Mesodermal cell (in vitro differentiated cells): Measurements from ENCODE around the gene CCDC185.

Experiments used
- H3K27ac ChIP-seq: 2 replicates; pipeline ENCODE4 v1.7.0; 2013; ENCODE audit warnings: mild to moderate bottlenecking, low read depth, low read length, moderate library complexity; ENCODE audit not compliant: severe bottlenecking
- H3K36me3 ChIP-seq: 2 replicates; pipeline ENCODE4 v1.7.1; 2013; ENCODE audit warnings: mild to moderate bottlenecking, low read length, moderate library complexity; ENCODE audit not compliant: control insufficient read depth, insufficient read depth
- H3K4me1 ChIP-seq: one replicate; pipeline ENCODE4 v1.7.1; 2013; ENCODE audit warnings: mild to moderate bottlenecking, low read length; ENCODE audit not compliant: insufficient read depth, control insufficient read depth, poor library complexity, severe bottlenecking
- H3K4me3 ChIP-seq: 2 replicates; pipeline ENCODE4 v1.7.0; 2013; ENCODE audit warnings: low read length, control low read depth, mild to moderate bottlenecking; ENCODE audit not compliant: insufficient read depth, poor library complexity, severe bottlenecking; ENCODE audit errors: extremely low read depth
- H3K9me3 ChIP-seq: 2 replicates; pipeline ENCODE4 v1.7.1; 2013; ENCODE audit warnings: mild to moderate bottlenecking, low read length, moderate library complexity; ENCODE audit not compliant: control insufficient read depth
- WGBS, 2 experiments: methylation state at CpG; one replicate each; pipeline ENCODE4 v1.1.5; 2013; ENCODE audit warnings: missing lambda C conversion rate in 2 of 2; ENCODE audit not compliant: insufficient coverage in 2 of 2; 5-methylcytosine and 5-hydroxymethylcytosine counted together

Gene CCDC185

GRCh38 chr1:223353939-223354338 is 39.3 kb upstream of the CCDC185 start:
- Histone ChIP-seq H3K4me3 (no peak overlapping the region), H3K27ac (no peak overlapping the region), H3K9me3 (no peaks in the 10 kb centered on the region), H3K4me1 (no peaks in the 10 kb centered on the region), H3K36me3 (no peaks in the 10 kb centered on the region)
- 89% methylated on average over 3 of the region's 6 CpGs; no CpG with 5 or more reads in 1 of the 2 experiments for WGBS, 2 experiments

- WGBS, 2 experiments: 100% methylated on average over 2 of the region's 2 CpGs; no CpG with 5 or more reads in 1 of the 2 experiments
- no peaks in the 10 kb centered on the region for H3K9me3 ChIP-seq
- no peaks in the 10 kb centered on the region for H3K36me3 ChIP-seq
- H3K4me1 ChIP-seq: no peaks in the 10 kb centered on the region
- no peak overlapping the region for H3K27ac ChIP-seq
- no peak overlapping the region for H3K4me3 ChIP-seq
Observed at GRCh38 chr1:223355699-223356098, 37.5 kb upstream of the CCDC185 start.

- Histone ChIP-seq H3K27ac (no peak overlapping the region), H3K4me1 (no peaks in the 10 kb centered on the region), H3K36me3 (no peaks in the 10 kb centered on the region), H3K9me3 (no peaks in the 10 kb centered on the region), H3K4me3 (no peak overlapping the region)
- WGBS, 2 experiments: 64 to 68% methylated on average over 2 of the region's 3 CpGs
Observed at GRCh38 chr1:223358826-223359225, 34.4 kb upstream of the CCDC185 start.

GRCh38 chr1:223363057-223363855 is 30.0 kb upstream of the CCDC185 start:
- H3K9me3 ChIP-seq: no peaks in the 10 kb centered on the region
- no peaks in the 10 kb centered on the region for H3K36me3 ChIP-seq
- peak overlapping the region; percentile 37 for H3K4me3 ChIP-seq
- no peaks in the 10 kb centered on the region for H3K4me1 ChIP-seq
- H3K27ac ChIP-seq: peak overlapping the region; percentile 5
- 1% methylated on average over 29 to 43 of the region's 44 CpGs for WGBS, 2 experiments

GRCh38 chr1:223363856-223364684 is 29.1 kb upstream of the CCDC185 start, which contains the start of gene SUSD4:
Gene SUSD4 (minus strand): TSS chr1:223364176. CDS start chr1:223363425, 751 bp downstream.
- H3K36me3 ChIP-seq: no peaks in the 10 kb centered on the region
- H3K4me1 ChIP-seq: no peaks in the 10 kb centered on the region
- peak within 1 kb of the TSS; percentile 37 for H3K4me3 ChIP-seq
- WGBS, 2 experiments: 0 to 1% methylated on average over 36 to 50 of the region's 111 CpGs
- peak within 1 kb of the TSS; percentile 5 for H3K27ac ChIP-seq
- no peaks in the 10 kb centered on the region for H3K9me3 ChIP-seq

GRCh38 chr1:223364685-223365382 is 28.4 kb upstream of the CCDC185 start:
- Histone ChIP-seq H3K36me3 (no peaks in the 10 kb centered on the region), H3K9me3 (no peaks in the 10 kb centered on the region), H3K27ac (no peak overlapping the region), H3K4me3 (peak overlapping the region; percentile 16), H3K4me1 (no peaks in the 10 kb centered on the region)
- 1 to 2% methylated on average over 27 to 28 of the region's 55 CpGs for WGBS, 2 experiments

- Histone ChIP-seq H3K4me1 (no peaks in the 10 kb centered on the region), H3K4me3 (no peak overlapping the region), H3K27ac (no peak overlapping the region), H3K36me3 (no peaks in the 10 kb centered on the region), H3K9me3 (peaks cover 7% of the 10 kb centered on the region)
- no CpG with 5 or more reads among the region's 4 CpGs for WGBS, 2 experiments
Observed at GRCh38 chr1:223374064-223374610, 19.1 kb upstream of the CCDC185 start.

- Histone ChIP-seq H3K4me3 (no peak overlapping the region), H3K4me1 (no peaks in the 10 kb centered on the region), H3K9me3 (peaks cover 7% of the 10 kb centered on the region), H3K27ac (no peak overlapping the region), H3K36me3 (no peaks in the 10 kb centered on the region)
Observed at GRCh38 chr1:223378754-223379153, 14.5 kb upstream of the CCDC185 start.

GRCh38 chr1:223386013-223386412 is 7.2 kb upstream of the CCDC185 start:
- H3K4me1 ChIP-seq: no peaks in the 10 kb centered on the region
- H3K27ac ChIP-seq: no peak overlapping the region
- WGBS, 2 experiments: no CpG with 5 or more reads among the region's 2 CpGs
- no peaks in the 10 kb centered on the region for H3K9me3 ChIP-seq
- no peak overlapping the region for H3K4me3 ChIP-seq
- no peaks in the 10 kb centered on the region for H3K36me3 ChIP-seq

GRCh38 chr1:223390618-223391017 is 2.6 kb upstream of the CCDC185 start:
- H3K27ac ChIP-seq: no peak overlapping the region
- H3K36me3 ChIP-seq: no peaks in the 10 kb centered on the region
- H3K4me1 ChIP-seq: no peaks in the 10 kb centered on the region
- H3K9me3 ChIP-seq: no peaks in the 10 kb centered on the region
- no peak overlapping the region for H3K4me3 ChIP-seq
